ENCODE results near the gene NCKAP5.

DNA sequence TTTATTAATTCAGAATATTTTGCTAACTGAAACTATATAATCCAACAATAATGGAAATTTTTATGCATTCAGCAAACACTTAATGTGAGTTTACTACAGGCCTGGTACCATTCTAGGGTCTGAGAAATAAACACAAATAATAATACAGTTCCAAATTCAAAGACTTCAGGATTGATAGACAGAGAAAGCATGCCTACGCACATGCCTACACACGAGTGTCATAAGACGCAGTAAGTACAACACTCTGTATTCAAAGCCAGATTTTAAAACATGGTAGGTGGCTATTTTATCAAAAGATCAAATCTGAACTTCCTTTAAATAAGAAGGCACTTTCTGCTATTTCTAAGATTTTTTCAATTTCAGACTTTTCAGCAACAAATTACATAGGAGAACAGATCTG lies 346.9 kb downstream of the NCKAP5 start:
- no peak for TF ChIP-seq EZH2 (IDR thresholded peaks at IDR 0.05; ENCODE audit: insufficient read depth, poor library complexity, severe bottlenecking)
- TF ChIP-seq EZH2phosphoT487 (IDR thresholded peaks at IDR 0.05; ENCODE audit: insufficient read depth, low read depth): no peak

Data from GM23248 (cell line).